OCI-LY1 (cell line): ENCODE results near the gene EDDM3A.

Source experiments
- H2AFZ ChIP-seq: fragments of 200-600 bp; sonication (generic), shearing (Covaris generic); 2 replicates; pipeline ENCODE4 v1.6.0; 2014; ENCODE audit warnings: antibody characterized with exemption, mild to moderate bottlenecking, low read length
- H3F3A ChIP-seq: fragments of 200-600 bp; sonication (generic), shearing (Covaris generic); 2 replicates; pipeline ENCODE4 v1.6.0; 2014; ENCODE audit warnings: mild to moderate bottlenecking, antibody characterized with exemption, low read length, moderate library complexity; ENCODE audit not compliant: insufficient read depth
- H3K27ac ChIP-seq: fragments of 200-600 bp; sonication (generic); 2 replicates; pipeline ENCODE4 v1.5.1; 2014; ENCODE audit warnings: low read length, mixed run types, mild to moderate bottlenecking, low read depth; ENCODE audit not compliant: poor library complexity, severe bottlenecking
- H3K27me3 ChIP-seq: fragments of 200-600 bp; sonication (generic); 2 replicates; pipeline ENCODE4 v1.6.0; 2014; ENCODE audit warnings: antibody characterized with exemption, mild to moderate bottlenecking, low read length, moderate library complexity; ENCODE audit not compliant: insufficient read depth
- H3K36me3 ChIP-seq: fragments of 200-600 bp; sonication (generic); 2 replicates; pipeline ENCODE4 v1.6.1; 2014; ENCODE audit warnings: mild to moderate bottlenecking, antibody characterized with exemption, low read length, moderate library complexity, mixed read lengths; ENCODE audit not compliant: insufficient read depth
- H3K4me1 ChIP-seq: fragments of 200-600 bp; sonication (generic); 2 replicates; pipeline ENCODE4 v1.5.1; 2014; ENCODE audit warnings: mild to moderate bottlenecking, low read length, moderate library complexity; ENCODE audit not compliant: insufficient read depth, severe bottlenecking
- H3K4me2 ChIP-seq: fragments of 200-600 bp; sonication (generic), shearing (Covaris generic); 2 replicates; pipeline ENCODE4 v1.6.1; 2014; ENCODE audit warnings: low read length
- H3K4me3 ChIP-seq: fragments of 200-600 bp; sonication (generic); 2 replicates; pipeline ENCODE4 v1.5.1; 2014; ENCODE audit warnings: low read length, low read depth, mild to moderate bottlenecking, mixed read lengths; ENCODE audit not compliant: poor library complexity, severe bottlenecking
- H3K79me2 ChIP-seq: fragments of 200-600 bp; shearing (Covaris generic); 2 replicates; pipeline ENCODE4 v1.6.1; 2016; ENCODE audit warnings: mixed run types, low read length, mixed read lengths; ENCODE audit not compliant: insufficient read depth
- H3K9ac ChIP-seq: fragments of 200-600 bp; sonication (generic), shearing (Covaris generic); 2 replicates; pipeline ENCODE4 v1.6.1; 2014; ENCODE audit warnings: mild to moderate bottlenecking, low read length, mixed read lengths
- H3K9me2 ChIP-seq: fragments of 200-600 bp; sonication (generic), shearing (Covaris generic); 2 replicates; pipeline ENCODE4 v1.6.1; 2014; ENCODE audit warnings: low read depth, mild to moderate bottlenecking, low read length, mixed read lengths
- H3K9me3 ChIP-seq: fragments of 200-600 bp; shearing (Covaris generic); 2 replicates; pipeline ENCODE4 v1.6.1; 2014; ENCODE audit warnings: low read length, mixed read lengths
- H4K20me1 ChIP-seq: fragments of 200-600 bp; sonication (generic), shearing (Covaris generic); 2 replicates; pipeline ENCODE4 v1.6.0; 2016; ENCODE audit warnings: mild to moderate bottlenecking, low read length; ENCODE audit not compliant: insufficient read depth
- EZH2 ChIP-seq: fragments of 200-600 bp; sonication (generic), shearing (Covaris generic); IDR thresholded peaks from 2 replicates; pipeline ENCODE4 v1.8.0; 2017; ENCODE audit warnings: borderline replicate concordance, mixed run types, mild to moderate bottlenecking, antibody characterized with exemption, low read length, moderate library complexity, mixed read lengths
- TF ChIP-seq, protein P1 (sequence below): fragments of 200-600 bp; sonication (generic), shearing (Covaris generic); IDR thresholded peaks from 2 replicates; pipeline ENCODE4 v1.5.1; 2017; ENCODE audit warnings: mild to moderate bottlenecking, antibody characterized with exemption, low read length, moderate library complexity, mixed read lengths

Gene EDDM3A

DNA sequence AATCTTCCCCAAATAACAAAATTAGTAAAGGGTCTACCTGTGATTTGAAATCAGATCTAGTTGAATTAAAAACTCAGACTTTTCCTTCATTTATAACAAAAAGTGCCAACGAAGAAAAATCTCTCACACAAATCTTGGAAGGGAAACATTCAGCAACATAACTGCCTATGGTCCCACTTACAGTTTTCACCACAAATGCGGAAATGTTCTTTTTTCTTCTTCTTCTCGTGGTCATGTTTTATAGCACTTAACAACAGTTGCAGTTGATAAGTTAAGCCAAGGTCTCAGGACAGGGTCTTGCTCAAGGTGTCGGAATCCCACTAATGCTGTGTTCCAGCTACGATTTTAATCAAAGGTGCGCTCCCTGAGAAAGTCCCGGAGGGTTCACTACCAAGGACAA, 45.5 kb downstream of the EDDM3A start:
- Histone ChIP-seq H3F3A (no peaks in the 10 kb centered on the region), H3K79me2 (no peaks in the 10 kb centered on the region), H3K27me3 (no peaks in the 10 kb centered on the region), H3K36me3 (no peaks in the 10 kb centered on the region), H3K4me1 (no peaks in the 10 kb centered on the region), H3K4me2 (no peak overlapping the region), H3K9ac (no peak overlapping the region), H3K4me3 (no peak overlapping the region), H4K20me1 (no peaks in the 10 kb centered on the region), H3K27ac (no peak overlapping the region), H2AFZ (no peak overlapping the region), H3K9me3 (no peaks in the 10 kb centered on the region), H3K9me2 (no peaks in the 10 kb centered on the region)
- TF ChIP-seq, protein P1, sequence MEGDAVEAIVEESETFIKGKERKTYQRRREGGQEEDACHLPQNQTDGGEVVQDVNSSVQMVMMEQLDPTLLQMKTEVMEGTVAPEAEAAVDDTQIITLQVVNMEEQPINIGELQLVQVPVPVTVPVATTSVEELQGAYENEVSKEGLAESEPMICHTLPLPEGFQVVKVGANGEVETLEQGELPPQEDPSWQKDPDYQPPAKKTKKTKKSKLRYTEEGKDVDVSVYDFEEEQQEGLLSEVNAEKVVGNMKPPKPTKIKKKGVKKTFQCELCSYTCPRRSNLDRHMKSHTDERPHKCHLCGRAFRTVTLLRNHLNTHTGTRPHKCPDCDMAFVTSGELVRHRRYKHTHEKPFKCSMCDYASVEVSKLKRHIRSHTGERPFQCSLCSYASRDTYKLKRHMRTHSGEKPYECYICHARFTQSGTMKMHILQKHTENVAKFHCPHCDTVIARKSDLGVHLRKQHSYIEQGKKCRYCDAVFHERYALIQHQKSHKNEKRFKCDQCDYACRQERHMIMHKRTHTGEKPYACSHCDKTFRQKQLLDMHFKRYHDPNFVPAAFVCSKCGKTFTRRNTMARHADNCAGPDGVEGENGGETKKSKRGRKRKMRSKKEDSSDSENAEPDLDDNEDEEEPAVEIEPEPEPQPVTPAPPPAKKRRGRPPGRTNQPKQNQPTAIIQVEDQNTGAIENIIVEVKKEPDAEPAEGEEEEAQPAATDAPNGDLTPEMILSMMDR, result no peak
- TF ChIP-seq EZH2, result no peak

DNA sequence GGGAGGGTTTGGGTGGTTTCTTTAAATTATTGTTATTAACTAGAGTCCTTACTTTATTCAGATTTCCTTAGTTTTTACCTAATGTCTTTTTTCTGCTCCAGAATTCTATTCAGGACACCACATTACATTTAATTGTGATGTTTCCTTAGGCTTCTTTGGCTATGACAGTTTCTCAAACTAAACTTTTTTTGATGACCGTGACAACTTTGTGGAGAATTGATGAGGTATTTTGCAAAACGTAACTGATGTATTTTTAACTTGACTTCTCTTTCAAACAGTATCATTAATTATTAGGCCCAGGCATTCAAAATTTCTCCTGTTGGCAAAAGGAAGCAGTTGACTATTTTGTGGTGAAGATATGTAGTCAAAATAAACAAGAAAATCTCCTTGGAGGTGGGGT, 45.9 kb downstream of the EDDM3A start:
- TF ChIP-seq, protein P1, result no peak
- no peak for TF ChIP-seq EZH2
- Histone ChIP-seq H3K9ac (no peak overlapping the region), H3K4me2 (no peak overlapping the region)

DNA sequence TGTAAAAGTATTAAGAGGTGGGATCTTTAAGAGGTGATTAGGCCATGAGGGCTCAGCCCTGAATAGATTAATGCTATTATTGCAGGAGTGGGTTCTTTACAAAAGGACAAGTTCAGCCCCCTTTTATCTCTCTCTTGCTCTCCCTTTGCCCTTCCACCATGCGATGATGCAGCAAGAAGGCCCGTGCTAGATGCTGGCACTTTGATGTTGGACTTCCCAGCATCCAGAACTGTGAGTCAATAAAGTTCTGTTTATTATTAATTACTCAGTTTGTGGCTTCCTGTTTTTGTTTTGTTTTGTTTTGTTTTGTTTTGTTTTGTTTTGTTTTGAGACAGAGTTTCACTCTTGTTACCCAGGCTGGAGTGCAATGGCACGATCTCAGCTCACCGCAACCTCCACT, 46.9 kb downstream of the EDDM3A start:
- TF ChIP-seq EZH2, result no peak
- TF ChIP-seq, protein P1, result no peak
- Histone ChIP-seq H3K4me3 (no peak overlapping the region), H3K4me2 (no peak overlapping the region), H3K9me2 (no peaks in the 10 kb centered on the region), H4K20me1 (no peaks in the 10 kb centered on the region), H3K27ac (no peak overlapping the region), H3K4me1 (no peaks in the 10 kb centered on the region), H3K9me3 (no peaks in the 10 kb centered on the region), H3K36me3 (no peaks in the 10 kb centered on the region), H3K27me3 (0 out of 2 replicates have a peak, but pooled peaks cover 3% of the 10 kb centered on the region), H3K9ac (no peak overlapping the region), H3K79me2 (no peaks in the 10 kb centered on the region), H2AFZ (no peak overlapping the region), H3F3A (no peaks in the 10 kb centered on the region)

More for the DNA sequence above, 45.9 kb downstream of the EDDM3A start:
- H3K4me3 ChIP-seq, result no peak overlapping the region
- no peaks in the 10 kb centered on the region for H3K9me3 ChIP-seq
- no peaks in the 10 kb centered on the region for H3F3A ChIP-seq
- H2AFZ ChIP-seq, result no peak overlapping the region
- no peaks in the 10 kb centered on the region for H3K36me3 ChIP-seq
- H3K4me1 ChIP-seq, result no peaks in the 10 kb centered on the region
- H4K20me1 ChIP-seq, result no peaks in the 10 kb centered on the region
- H3K27ac ChIP-seq, result no peak overlapping the region
- H3K27me3 ChIP-seq, result no peaks in the 10 kb centered on the region
- no peaks in the 10 kb centered on the region for H3K79me2 ChIP-seq
- no peaks in the 10 kb centered on the region for H3K9me2 ChIP-seq
